HepG2 (cell line): ENCODE measurements around the gene CDK17.

Experiments used
- CTCF ChIP-seq: sonication (generic); formaldehyde crosslinking; IDR thresholded peaks from 2 replicates; pipeline ENCODE4 v1.5.0; 2020; ENCODE audit warnings: mild to moderate bottlenecking, missing genetic modification reagents, moderate library complexity
- IRF2 ChIP-seq: IDR thresholded peaks from 2 replicates; pipeline ENCODE4 v1.6.1; 2018; ENCODE audit warnings: missing genetic modification reagents, missing compliant biosample characterization
- PRDM10 ChIP-seq: sonication (generic); formaldehyde crosslinking; IDR thresholded peaks from 2 replicates; pipeline ENCODE4 v1.4.0; 2020; ENCODE audit warnings: low read depth, missing genetic modification reagents
- REST ChIP-seq, 2 experiments: IDR thresholded peaks; 2 replicates each; pipeline ENCODE4 v1.6.1; 2011 to 2012; ENCODE audit warnings: low read length in 2 of 2, borderline replicate concordance in 1 of 2, low read depth in 1 of 2, mild to moderate bottlenecking in 1 of 2, moderate library complexity in 1 of 2
- RFX5 ChIP-seq: IDR thresholded peaks from 2 replicates; pipeline ENCODE4 v1.6.1; 2011; ENCODE audit warnings: low read depth, low read length, improper control_type of control experiment
- U2AF2 ChIP-seq: fragments of 200-400 bp; formaldehyde crosslinking; IDR thresholded peaks from 2 replicates; pipeline ENCODE4 v1.6.1; 2017; ENCODE audit warnings: low read depth, mild to moderate bottlenecking, low read length
- ZSCAN12 ChIP-seq: sonication (generic); formaldehyde crosslinking; IDR thresholded peaks from 2 replicates; pipeline ENCODE4 v1.9.0; 2021; ENCODE audit warnings: mild to moderate bottlenecking, missing genetic modification reagents
- ZSCAN21 ChIP-seq: sonication (generic); formaldehyde crosslinking; IDR thresholded peaks from 2 replicates; pipeline ENCODE4 v1.8.0; 2022; ENCODE audit warnings: mild to moderate bottlenecking, missing genetic modification reagents, moderate library complexity, borderline replicate concordance

GRCh38 chr12:96431067-96431466 lies 30.8 kb upstream of the CDK17 start:
- TF ChIP-seq ZSCAN12 (CRISPR knock-in tag) = no peak
- TF ChIP-seq REST (IDR thresholded peaks at IDR 0.05; ENCODE audit: borderline replicate concordance in 1 of 2, low read depth in 1 of 2, low read length in 2 of 2) = no peak
- TF ChIP-seq U2AF2 = no peak
- TF ChIP-seq RFX5 = no peak
- no peak for TF ChIP-seq CTCF (CRISPR knock-in tag)
- no peak for TF ChIP-seq PRDM10 (CRISPR knock-in tag)
- TF ChIP-seq IRF2 (CRISPR knock-in tag) = no peak
- no peak for TF ChIP-seq ZSCAN21 (CRISPR knock-in tag)
